ENCODE results near the gene TMIGD1.

DNA sequence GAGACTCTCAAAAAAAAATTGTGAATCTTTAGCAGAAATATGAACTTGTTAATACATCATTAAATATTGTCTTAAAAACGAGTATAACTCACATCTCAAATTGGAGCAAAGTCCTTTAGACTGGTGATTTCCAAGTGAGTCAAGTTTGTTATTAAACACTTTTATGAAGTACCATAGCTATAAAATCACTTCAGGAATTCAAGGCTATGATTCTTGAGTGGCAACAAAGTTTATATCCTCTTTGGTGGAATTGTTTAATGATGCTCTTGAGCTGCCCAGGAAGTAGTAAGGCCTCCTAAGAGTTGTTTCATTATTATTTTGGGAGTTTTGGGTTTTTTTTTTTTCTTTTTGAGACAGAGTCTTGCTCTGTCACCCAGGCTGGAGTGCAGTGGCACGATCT lies 25.5 kb downstream of the TMIGD1 start:
- TF ChIP-seq, protein P1, sequence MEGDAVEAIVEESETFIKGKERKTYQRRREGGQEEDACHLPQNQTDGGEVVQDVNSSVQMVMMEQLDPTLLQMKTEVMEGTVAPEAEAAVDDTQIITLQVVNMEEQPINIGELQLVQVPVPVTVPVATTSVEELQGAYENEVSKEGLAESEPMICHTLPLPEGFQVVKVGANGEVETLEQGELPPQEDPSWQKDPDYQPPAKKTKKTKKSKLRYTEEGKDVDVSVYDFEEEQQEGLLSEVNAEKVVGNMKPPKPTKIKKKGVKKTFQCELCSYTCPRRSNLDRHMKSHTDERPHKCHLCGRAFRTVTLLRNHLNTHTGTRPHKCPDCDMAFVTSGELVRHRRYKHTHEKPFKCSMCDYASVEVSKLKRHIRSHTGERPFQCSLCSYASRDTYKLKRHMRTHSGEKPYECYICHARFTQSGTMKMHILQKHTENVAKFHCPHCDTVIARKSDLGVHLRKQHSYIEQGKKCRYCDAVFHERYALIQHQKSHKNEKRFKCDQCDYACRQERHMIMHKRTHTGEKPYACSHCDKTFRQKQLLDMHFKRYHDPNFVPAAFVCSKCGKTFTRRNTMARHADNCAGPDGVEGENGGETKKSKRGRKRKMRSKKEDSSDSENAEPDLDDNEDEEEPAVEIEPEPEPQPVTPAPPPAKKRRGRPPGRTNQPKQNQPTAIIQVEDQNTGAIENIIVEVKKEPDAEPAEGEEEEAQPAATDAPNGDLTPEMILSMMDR (conservative IDR thresholded peaks at IDR 0.05; ENCODE audit: low read depth, low read length): no peak
- no peak for TF ChIP-seq EZH2 (IDR thresholded peaks at IDR 0.05; ENCODE audit: borderline replicate concordance, low read depth, low read length, poor library complexity, severe bottlenecking)

All from A673 (cell line).